GM19467 (cell line): ENCODE measurements around the gene PPIP5K1.

Experiments
- ATAC-seq: cut with Tn5 transposase; IDR thresholded peaks from one replicate; pipeline ENCODE4 v1.9.1; 2021; ENCODE audit warnings: mild to moderate bottlenecking, moderate library complexity; ENCODE audit not compliant: unreplicated experiment

Gene PPIP5K1

DNA sequence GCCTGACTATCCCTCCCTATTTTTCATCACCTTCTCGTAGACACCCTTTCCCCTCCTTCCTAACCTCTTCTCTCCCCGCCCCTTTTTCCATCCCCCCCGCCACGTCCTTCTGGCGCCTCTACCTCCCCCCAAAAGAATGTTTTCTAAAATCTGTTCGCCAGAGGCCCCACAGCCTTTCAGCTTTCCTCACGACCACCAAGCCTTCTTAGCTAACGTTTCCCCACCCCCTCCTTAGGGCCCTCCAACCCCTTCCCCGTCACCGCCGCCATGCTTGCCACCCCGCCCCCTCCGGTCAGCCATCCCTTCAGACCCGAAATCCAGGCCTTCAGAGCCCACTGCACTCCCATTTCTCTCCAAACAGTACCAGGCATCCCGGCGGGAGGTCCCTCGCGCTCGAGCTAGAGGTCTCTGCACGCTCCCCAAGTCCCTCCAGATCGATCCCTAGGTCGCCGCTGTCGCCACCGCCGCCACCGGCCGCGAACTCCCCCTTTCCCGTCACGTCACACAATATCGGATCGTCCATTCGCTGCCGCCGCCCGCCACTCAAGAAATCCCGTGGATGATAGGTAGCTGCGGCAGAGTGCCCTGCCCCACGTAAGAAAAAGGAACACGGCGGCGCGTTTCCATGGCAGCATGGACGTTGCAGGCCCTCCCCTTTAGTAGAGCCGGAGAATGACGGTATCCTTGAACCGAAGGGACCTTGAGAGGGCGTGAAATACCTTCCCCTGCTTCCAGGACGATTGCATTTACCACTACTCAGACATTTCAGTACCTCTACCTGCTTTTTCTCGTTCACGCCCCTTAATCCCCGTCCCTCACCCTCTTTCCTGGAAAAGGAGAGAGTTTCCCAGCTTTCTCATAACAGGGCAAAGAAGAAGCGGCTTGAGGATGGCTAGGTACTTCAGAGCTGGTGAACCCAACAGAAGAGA, 97.1 kb downstream of the PPIP5K1 start, which contains the start of gene TP53BP1:
TP53BP1 (minus strand) TSS at position 484 of the 929 bp plus-strand sequence; CDS start at position 371, 113 bp downstream.
- peak; percentile 97 for ATAC-seq

DNA sequence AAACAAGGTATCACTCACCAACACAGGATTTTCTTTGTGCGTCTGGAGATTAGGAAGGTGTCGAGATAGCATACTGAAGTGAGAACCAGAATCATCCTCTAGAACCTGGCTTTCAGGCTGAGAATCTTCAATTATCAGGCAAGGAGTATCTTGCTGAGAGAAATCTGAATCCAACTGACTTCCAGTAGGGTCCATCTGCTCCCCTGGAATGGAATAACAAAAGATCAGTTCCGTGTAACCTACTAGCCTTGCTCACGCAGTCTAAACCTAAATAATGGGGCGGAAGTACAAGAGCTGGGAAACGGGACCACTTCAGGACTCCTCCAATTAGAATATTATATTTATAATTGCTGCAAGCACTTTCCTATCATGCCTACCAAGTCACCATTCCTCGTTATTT, 97.7 kb downstream of the PPIP5K1 start:
- ATAC-seq: no peak

DNA sequence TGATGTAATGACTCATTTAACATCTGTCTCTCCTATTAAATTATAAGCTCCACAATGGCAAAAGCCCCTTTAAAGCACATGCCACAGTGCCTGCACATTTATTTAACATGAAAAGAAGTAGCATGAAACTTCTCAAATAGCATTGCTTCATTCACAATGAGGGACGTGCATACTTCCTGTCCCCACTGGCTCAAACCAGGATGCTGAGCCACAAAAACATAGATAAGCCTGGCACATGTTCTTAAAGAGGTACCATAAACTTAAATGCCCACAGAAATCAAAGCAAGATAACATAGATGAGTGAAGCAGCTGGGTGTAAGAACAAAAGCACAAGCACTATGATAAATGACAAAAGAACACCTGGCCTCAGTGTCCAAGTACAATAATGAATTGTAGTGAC, 100.8 kb downstream of the PPIP5K1 start:
- ATAC-seq: no peak

DNA sequence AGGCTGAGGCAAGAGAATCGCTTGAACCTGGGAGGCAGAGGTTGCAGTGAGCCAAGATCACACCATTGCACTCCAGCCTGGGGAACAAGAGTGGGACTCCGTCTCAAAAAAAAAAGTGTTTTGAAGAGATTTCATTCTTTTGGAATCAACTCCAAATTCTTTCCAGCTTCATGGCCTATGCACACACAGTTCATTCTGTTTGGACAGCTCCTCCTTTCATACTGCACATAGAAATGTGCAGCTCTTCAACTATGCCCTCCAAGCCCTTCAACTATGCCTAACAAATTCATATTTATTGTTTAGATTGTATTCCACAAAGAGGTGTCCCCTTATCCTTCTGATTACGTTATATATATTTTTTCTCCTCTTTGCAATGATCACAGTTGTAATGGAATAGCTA, 101.2 kb downstream of the PPIP5K1 start:
- ATAC-seq: no peak

DNA sequence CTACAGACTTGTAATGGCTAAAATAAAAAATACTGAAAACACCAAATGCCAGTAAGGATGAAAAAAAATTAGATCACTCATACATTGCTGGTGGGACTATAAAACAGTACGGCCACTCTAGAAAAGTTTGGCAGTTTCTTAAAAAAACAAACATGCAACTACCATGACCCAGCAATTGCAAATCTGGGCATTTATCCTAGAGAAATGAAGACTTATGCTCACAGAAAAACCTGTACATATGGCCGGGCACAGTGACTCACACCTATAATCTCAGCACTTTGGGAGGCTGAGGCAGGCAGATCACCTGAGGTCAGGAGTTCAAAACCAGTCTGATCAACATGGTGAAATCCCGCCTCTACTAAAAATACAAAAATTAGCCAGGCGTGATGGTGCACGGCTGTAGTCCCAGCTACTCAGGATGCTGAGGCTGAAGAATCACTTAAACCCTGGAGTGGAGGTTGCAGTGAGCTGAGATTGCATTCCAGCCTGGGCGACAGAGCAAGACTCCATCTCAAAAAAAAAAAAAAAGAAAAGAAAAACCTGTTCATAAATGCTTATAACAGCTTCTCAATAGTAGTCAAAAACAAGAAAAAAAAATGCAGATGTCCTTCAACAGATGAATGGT, 102.6 kb downstream of the PPIP5K1 start:
- ATAC-seq: no peak

DNA sequence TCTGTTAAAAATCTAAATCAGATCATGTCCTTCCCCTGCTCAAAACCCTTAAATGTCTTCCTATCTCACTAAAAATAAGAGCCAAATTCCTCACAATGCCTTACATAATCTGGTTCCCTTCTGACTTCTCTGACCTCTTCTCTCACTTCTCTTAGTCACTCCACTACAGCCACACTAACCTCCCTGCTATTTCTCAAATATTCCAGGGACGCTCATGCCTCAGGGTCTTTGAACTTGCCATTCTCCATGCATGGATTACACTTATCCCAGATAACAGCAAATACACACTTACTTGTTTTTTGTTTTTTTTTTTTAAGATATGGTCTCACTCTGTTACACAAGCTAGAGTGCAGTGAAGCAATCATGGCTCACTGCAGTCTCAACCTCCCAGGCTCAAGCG, 105.6 kb downstream of the PPIP5K1 start:
- no peak for ATAC-seq
